ENCODE data around the gene HES3.

HES3 gene

GRCh38 chr1:6246497-6247467, 2.8 kb downstream of the HES3 start:
- peak; percentile 82 to 86 for DNase-seq

GRCh38 chr1:6247651-6248050, 3.7 kb downstream of the HES3 start:
- no peak for DNase-seq

GRCh38 chr1:6248161-6248776, 4.3 kb downstream of the HES3 start:
- no peak for DNase-seq

GRCh38 chr1:6248932-6249738, 5.2 kb downstream of the HES3 start:
- no peak for DNase-seq

- DNase-seq = peak in 1 of 2 experiments; percentile 3
Observed at GRCh38 chr1:6249739-6250689, 6.0 kb downstream of the HES3 start.

- no peak for DNase-seq
Observed at GRCh38 chr1:6251233-6251632, 7.3 kb downstream of the HES3 start.

GRCh38 chr1:6251681-6252373, 7.8 kb downstream of the HES3 start:
- no peak for DNase-seq

GRCh38 chr1:6252374-6252710, 8.4 kb downstream of the HES3 start:
- DNase-seq = no peak

- no peak for DNase-seq
Observed at GRCh38 chr1:6253380-6253779, 9.4 kb downstream of the HES3 start.

- no peak for DNase-seq
Observed at GRCh38 chr1:6254691-6255090, 10.7 kb downstream of the HES3 start.

GRCh38 chr1:6256645-6257044, 12.7 kb downstream of the HES3 start:
- DNase-seq = no peak

GRCh38 chr1:6257541-6258069, 13.6 kb downstream of the HES3 start:
- no peak for DNase-seq

GRCh38 chr1:6258675-6259074, 14.7 kb downstream of the HES3 start:
- DNase-seq = no peak

GRCh38 chr1:6259491-6260362, 15.7 kb downstream of the HES3 start:
- peak; percentile 69 to 76 for DNase-seq

GRCh38 chr1:6260433-6260934, 16.5 kb downstream of the HES3 start:
- DNase-seq = no peak

GRCh38 chr1:6260961-6261614, 17.1 kb downstream of the HES3 start, which contains the start of gene GPR153:
Gene GPR153 (minus strand): TSS chr1:6261098. CDS start chr1:6254905, 6,193 bp downstream.
- DNase-seq = peak; percentile 56 to 58

GRCh38 chr1:6261615-6261995, 17.6 kb downstream of the HES3 start:
- no peak for DNase-seq

GRCh38 chr1:6262555-6263420, 18.8 kb downstream of the HES3 start:
- no peak for DNase-seq

All from activated CD4-positive, alpha-beta T cell treated with anti-CD3 and anti-CD28 coated beads, Interleukin-2, amount 50 U/mL, for 48 hours (primary cell).